Measurements from ENCODE around the gene ATRNL1.

DNA sequence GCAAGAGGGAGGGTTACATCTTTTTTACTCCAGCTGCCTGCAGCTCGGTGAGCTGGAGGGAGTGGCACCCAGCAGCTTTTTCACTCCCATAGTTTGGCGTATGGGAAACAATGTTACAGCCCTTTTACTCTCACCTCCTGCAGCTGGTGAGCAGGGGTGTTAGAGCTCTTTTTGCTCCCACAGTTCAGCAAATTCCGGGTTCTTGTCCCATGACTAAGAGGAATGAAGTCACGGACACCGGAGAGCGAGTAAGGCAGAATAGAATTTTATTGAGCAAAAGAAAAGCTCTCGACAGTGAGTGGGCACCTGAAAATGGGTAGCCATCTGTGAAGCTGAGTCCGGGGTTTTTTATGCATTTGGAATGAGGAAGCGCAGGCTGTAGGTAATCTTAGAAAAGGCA lies 733.2 kb downstream of the ATRNL1 start:
- TF ChIP-seq, protein P1, sequence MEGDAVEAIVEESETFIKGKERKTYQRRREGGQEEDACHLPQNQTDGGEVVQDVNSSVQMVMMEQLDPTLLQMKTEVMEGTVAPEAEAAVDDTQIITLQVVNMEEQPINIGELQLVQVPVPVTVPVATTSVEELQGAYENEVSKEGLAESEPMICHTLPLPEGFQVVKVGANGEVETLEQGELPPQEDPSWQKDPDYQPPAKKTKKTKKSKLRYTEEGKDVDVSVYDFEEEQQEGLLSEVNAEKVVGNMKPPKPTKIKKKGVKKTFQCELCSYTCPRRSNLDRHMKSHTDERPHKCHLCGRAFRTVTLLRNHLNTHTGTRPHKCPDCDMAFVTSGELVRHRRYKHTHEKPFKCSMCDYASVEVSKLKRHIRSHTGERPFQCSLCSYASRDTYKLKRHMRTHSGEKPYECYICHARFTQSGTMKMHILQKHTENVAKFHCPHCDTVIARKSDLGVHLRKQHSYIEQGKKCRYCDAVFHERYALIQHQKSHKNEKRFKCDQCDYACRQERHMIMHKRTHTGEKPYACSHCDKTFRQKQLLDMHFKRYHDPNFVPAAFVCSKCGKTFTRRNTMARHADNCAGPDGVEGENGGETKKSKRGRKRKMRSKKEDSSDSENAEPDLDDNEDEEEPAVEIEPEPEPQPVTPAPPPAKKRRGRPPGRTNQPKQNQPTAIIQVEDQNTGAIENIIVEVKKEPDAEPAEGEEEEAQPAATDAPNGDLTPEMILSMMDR (conservative IDR thresholded peaks at IDR 0.05; ENCODE audit: low read length): no peak
- no peak for TF ChIP-seq EZH2phosphoT487 (IDR thresholded peaks at IDR 0.05; ENCODE audit: borderline replicate concordance, low read depth, low read length)
